GM19099 (cell line): ENCODE results near the gene NF1.

Experiments used
- POLR2A ChIP-seq: IDR thresholded peaks from 3 replicates; pipeline ENCODE4 v1.6.1; 2011; ENCODE audit warnings: low read depth; ENCODE audit not compliant: insufficient read length; ENCODE audit errors: extremely low read depth

The NF1 gene

GRCh38 chr17:31147507-31148202 is 52.9 kb downstream of the NF1 start:
- no peak for TF ChIP-seq POLR2A

- no peak for TF ChIP-seq POLR2A
Measured at GRCh38 chr17:31148205-31148604, 53.4 kb downstream of the NF1 start.

GRCh38 chr17:31152271-31152670 is 57.5 kb downstream of the NF1 start:
- no peak for TF ChIP-seq POLR2A

GRCh38 chr17:31155208-31155810 is 60.5 kb downstream of the NF1 start:
- no peak for TF ChIP-seq POLR2A

- TF ChIP-seq POLR2A, result no peak
Measured at GRCh38 chr17:31156326-31156725, 61.5 kb downstream of the NF1 start.

- TF ChIP-seq POLR2A, result no peak
Measured at GRCh38 chr17:31158746-31159377, 64.1 kb downstream of the NF1 start.

- no peak for TF ChIP-seq POLR2A
Measured at GRCh38 chr17:31163091-31163781, 68.5 kb downstream of the NF1 start.

GRCh38 chr17:31167111-31167510 is 72.3 kb downstream of the NF1 start:
- no peak for TF ChIP-seq POLR2A

GRCh38 chr17:31171701-31172100 is 76.9 kb downstream of the NF1 start:
- TF ChIP-seq POLR2A, result no peak

- TF ChIP-seq POLR2A, result no peak
Measured at GRCh38 chr17:31172388-31172787, 77.6 kb downstream of the NF1 start.

GRCh38 chr17:31174215-31174614 is 79.4 kb downstream of the NF1 start:
- no peak for TF ChIP-seq POLR2A

- TF ChIP-seq POLR2A, result no peak
Measured at GRCh38 chr17:31175237-31175636, 80.5 kb downstream of the NF1 start.

GRCh38 chr17:31195305-31195704 is 100.5 kb downstream of the NF1 start:
- TF ChIP-seq POLR2A, result no peak

GRCh38 chr17:31198026-31198425 is 103.2 kb downstream of the NF1 start:
- no peak for TF ChIP-seq POLR2A

GRCh38 chr17:31200287-31200686 is 105.5 kb downstream of the NF1 start:
- TF ChIP-seq POLR2A, result no peak

GRCh38 chr17:31202968-31203367 is 108.2 kb downstream of the NF1 start:
- no peak for TF ChIP-seq POLR2A
